DOHH2 (cell line): ENCODE results near the gene VTN.

Experiments
- CTCF ChIP-seq: fragments of 200-600 bp; sonication (generic); IDR thresholded peaks from one replicate; pipeline ENCODE4 v1.5.1; 2014; ENCODE audit warnings: antibody characterized with exemption, mild to moderate bottlenecking, low read depth, low read length; ENCODE audit not compliant: poor library complexity, severe bottlenecking
- EZH2phosphoT487 ChIP-seq: fragments of 200-600 bp; sonication (generic); IDR thresholded peaks from 2 replicates; pipeline ENCODE4 v1.6.1; 2017; ENCODE audit warnings: borderline replicate concordance, mild to moderate bottlenecking, antibody characterized with exemption, low read length, moderate library complexity, mixed read lengths

GRCh38 chr17:28344435-28344901 lies 25.6 kb downstream of the VTN start:
- TF ChIP-seq CTCF (no peak), EZH2phosphoT487 (no peak)
